SK-N-MC (cell line): ENCODE measurements around the gene ZNF740.
"Not testable (repeated sequence)": the region's sequence is repeated elsewhere in the genome, so short reads cannot be mapped to it uniquely, and the experiment has no call there.

ENCODE experiments used
- DNase-seq: peaks from one replicate; pipeline ENCODE4 v3.0.0-alpha.2; 2011; ENCODE audit warnings: low read depth, low spot score
- H3K27ac ChIP-seq: fragments of 200-600 bp; sonication (generic); 2 replicates; pipeline ENCODE4 v1.5.1; 2016; ENCODE audit warnings: mixed run types
- H3K36me3 ChIP-seq: fragments of 200-600 bp; sonication (generic); 2 replicates; pipeline ENCODE4 v1.6.1; 2017; ENCODE audit warnings: antibody characterized with exemption, low read length, mixed read lengths; ENCODE audit not compliant: insufficient read depth
- H3K4me3 ChIP-seq: fragments of 200-600 bp; sonication (generic); 2 replicates; pipeline ENCODE4 v1.5.1; 2016
- H3K9ac ChIP-seq: fragments of 200-600 bp; sonication (generic); 2 replicates; pipeline ENCODE4 v1.8.0; 2017; ENCODE audit warnings: mixed run types, mixed read lengths; ENCODE audit not compliant: insufficient read length
- H3K9me3 ChIP-seq: fragments of 200-600 bp; sonication (generic); 2 replicates; pipeline ENCODE4 v1.6.1; 2017; ENCODE audit warnings: low read depth, mild to moderate bottlenecking, antibody characterized with exemption, low read length, moderate library complexity, mixed read lengths
- EZH2 ChIP-seq: fragments of 200-600 bp; sonication (generic); IDR thresholded peaks from one replicate; pipeline ENCODE4 v1.6.1; 2017; ENCODE audit warnings: antibody characterized with exemption
- FOXP2 ChIP-seq: optimal IDR thresholded peaks from 2 replicates; pipeline ENCODE3; 2011; ENCODE audit warnings: mild to moderate bottlenecking, moderate library complexity; ENCODE audit not compliant: insufficient read depth; ENCODE audit errors: extremely low read length, control extremely low read depth
- POLR2AphosphoS5 ChIP-seq: IDR thresholded peaks from 2 replicates; pipeline ENCODE4 v1.6.1; 2012; ENCODE audit warnings: mild to moderate bottlenecking, low read depth, low read length, borderline replicate concordance

ZNF740 gene

GRCh38 chr12:53196486-53196885, 16.0 kb downstream of the ZNF740 start:
- no peak for TF ChIP-seq FOXP2
- no peak for TF ChIP-seq EZH2
- no peak for TF ChIP-seq POLR2AphosphoS5
- no peak overlapping the region for H3K4me3 ChIP-seq
- no peaks in the 10 kb centered on the region for H3K9me3 ChIP-seq
- H3K27ac ChIP-seq, result no peak overlapping the region
- H3K36me3 ChIP-seq, result no peaks in the 10 kb centered on the region
- no peak for DNase-seq
- H3K9ac ChIP-seq, result no peak overlapping the region

DNA sequence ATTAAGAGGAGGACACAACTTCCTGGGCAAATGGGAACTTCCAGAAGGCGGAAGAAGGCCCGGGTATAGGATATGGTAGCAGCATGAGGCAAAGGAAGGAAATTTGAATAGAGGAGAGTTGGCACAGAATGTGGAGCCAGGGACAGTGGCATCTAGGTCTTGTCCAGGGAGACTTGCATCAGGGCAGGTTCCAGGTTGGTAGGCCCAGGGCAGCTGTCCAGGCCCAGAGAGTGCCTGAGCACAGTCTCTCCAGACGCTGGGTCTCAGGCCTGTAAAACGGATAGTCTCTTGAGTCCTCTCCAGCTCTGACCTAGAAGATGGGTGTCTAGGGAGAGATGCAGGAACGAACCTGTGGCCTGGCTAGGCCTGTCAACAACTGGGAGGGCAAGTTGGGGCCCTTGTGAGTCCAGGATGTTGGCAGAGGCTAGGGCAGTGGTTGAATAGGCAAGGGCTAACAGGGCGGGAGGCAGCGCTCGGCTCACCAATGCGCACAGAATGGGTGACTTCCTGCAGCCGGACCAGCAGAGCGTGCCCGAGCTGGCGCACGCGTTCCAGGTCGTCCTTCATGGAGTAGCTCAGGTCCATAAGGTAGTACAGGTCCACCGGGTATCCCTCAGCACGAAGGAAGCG, 16.6 kb downstream of the ZNF740 start:
- H3K9ac ChIP-seq, result no peak overlapping the region
- no peak for DNase-seq
- H3K4me3 ChIP-seq, result no peak overlapping the region
- H3K36me3 ChIP-seq, result no peaks in the 10 kb centered on the region
- no peak overlapping the region for H3K27ac ChIP-seq
- no peak for TF ChIP-seq FOXP2
- no peak for TF ChIP-seq EZH2
- no peaks in the 10 kb centered on the region for H3K9me3 ChIP-seq

DNA sequence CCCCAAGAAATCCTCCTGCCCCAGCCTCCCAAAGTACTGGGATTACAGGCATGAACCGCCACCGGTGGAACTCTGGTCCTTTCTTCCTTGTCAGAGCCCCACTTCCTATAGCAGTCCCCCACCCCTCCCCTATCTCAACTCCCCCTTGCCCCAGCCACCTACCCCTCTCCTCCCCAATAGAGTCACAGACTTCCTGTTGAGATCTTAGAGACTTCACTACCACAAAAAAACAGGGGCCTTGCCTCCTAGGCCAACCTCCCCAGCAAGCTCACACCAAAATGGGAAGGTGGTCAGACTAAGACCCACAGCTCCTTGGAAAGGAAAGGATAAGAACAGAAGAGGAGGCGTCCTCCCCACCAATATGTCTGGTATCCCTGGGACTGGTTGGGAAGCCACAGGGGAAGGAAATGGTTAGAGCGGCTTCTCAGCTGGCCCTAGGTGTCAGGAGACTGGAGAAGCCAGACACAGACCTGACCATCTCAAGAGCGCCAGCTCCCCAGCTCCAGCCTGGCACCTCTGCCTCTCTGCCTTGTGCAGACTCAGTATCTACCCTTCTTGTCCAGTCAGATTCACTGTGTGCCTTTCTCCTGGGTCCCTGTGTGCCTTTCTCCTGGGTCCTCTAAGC, 18.1 kb downstream of the ZNF740 start:
- no peaks in the 10 kb centered on the region for H3K36me3 ChIP-seq
- TF ChIP-seq POLR2AphosphoS5 (no peak), FOXP2 (no peak), EZH2 (no peak)
- no peak overlapping the region for H3K27ac ChIP-seq
- no peak overlapping the region for H3K4me3 ChIP-seq
- no peaks in the 10 kb centered on the region for H3K9me3 ChIP-seq
- no peak overlapping the region for H3K9ac ChIP-seq
- no peak for DNase-seq

GRCh38 chr12:53199700-53200099, 19.2 kb downstream of the ZNF740 start:
- no peaks in the 10 kb centered on the region for H3K36me3 ChIP-seq
- DNase-seq, result no peak

GRCh38 chr12:53200107-53200457, 19.6 kb downstream of the ZNF740 start:
- Histone ChIP-seq H3K9ac (no peak overlapping the region), H3K4me3 (no peak overlapping the region), H3K9me3 (no peaks in the 10 kb centered on the region), H3K36me3 (no peaks in the 10 kb centered on the region), H3K27ac (no peak overlapping the region)
- no peak for DNase-seq
- TF ChIP-seq POLR2AphosphoS5 (no peak), FOXP2 (no peak)

More at GRCh38 chr12:53199700-53200099, 19.2 kb downstream of the ZNF740 start:
- Histone ChIP-seq H3K9ac (no peak overlapping the region), H3K9me3 (no peaks in the 10 kb centered on the region), H3K27ac (no peak overlapping the region), H3K4me3 (no peak overlapping the region)
- no peak for TF ChIP-seq FOXP2
- TF ChIP-seq POLR2AphosphoS5, result no peak
- TF ChIP-seq EZH2, result no peak

- DNase-seq, result no peak
- no peaks in the 10 kb centered on the region for H3K36me3 ChIP-seq
- no peaks in the 10 kb centered on the region for H3K9me3 ChIP-seq
- no peak overlapping the region for H3K27ac ChIP-seq
- H3K9ac ChIP-seq, result no peak overlapping the region
- TF ChIP-seq EZH2 (no peak), POLR2AphosphoS5 (no peak), FOXP2 (no peak)
- no peak overlapping the region for H3K4me3 ChIP-seq
Observed at GRCh38 chr12:53200458-53201176, 20.1 kb downstream of the ZNF740 start.

GRCh38 chr12:53201177-53201541, 20.6 kb downstream of the ZNF740 start:
- TF ChIP-seq FOXP2 (no peak), POLR2AphosphoS5 (no peak), EZH2 (no peak)
- H3K27ac ChIP-seq, result no peak overlapping the region
- DNase-seq, result no peak
- H3K9ac ChIP-seq, result no peak overlapping the region
- H3K36me3 ChIP-seq, result no peaks in the 10 kb centered on the region
- H3K4me3 ChIP-seq, result no peak overlapping the region
- no peaks in the 10 kb centered on the region for H3K9me3 ChIP-seq

DNA sequence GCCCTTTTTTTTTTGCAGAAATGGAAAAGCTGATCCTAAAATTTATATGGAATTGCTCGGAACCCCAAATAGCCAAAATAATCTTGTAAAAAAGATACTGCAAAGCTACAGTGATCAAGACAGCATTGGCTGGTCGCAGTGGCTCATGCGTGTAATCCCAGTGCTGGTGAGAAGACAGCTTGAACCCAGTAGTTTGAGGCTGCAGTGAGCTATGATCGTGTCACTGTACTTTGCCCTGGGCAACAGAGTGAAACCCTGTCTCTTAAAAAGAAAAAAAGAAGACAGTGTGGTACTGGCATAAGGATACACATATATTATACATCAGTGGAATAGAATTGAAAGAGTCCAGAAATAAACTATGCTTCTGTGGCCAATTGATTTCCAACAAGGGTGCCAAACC, 21.1 kb downstream of the ZNF740 start:
- no peak for DNase-seq
- TF ChIP-seq POLR2AphosphoS5 (no peak), FOXP2 (no peak), EZH2 (no peak)
- Histone ChIP-seq H3K9ac (no peak overlapping the region), H3K4me3 (no peak overlapping the region), H3K36me3 (no peaks in the 10 kb centered on the region), H3K27ac (no peak overlapping the region), H3K9me3 (no peaks in the 10 kb centered on the region)

DNA sequence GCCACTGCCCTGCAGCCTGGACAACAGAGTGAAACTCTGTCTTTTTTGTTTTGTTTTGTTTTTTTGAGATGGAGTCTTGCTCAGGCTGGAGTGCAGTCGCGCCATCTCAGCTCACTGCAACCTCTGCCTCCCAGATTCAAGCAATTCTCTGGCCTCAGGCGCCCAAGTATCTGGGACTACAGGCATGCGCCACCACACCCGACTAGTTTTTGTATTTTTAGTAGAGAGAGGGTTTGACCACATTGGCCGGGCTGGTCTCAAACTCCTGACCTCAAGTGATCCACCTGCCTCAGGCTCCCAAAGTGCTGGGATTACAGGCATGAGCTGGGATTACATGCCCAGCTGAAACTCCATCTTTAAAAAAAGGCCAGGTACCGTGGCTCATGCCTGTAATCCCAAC, 21.8 kb downstream of the ZNF740 start:
- not testable (repeated sequence) for H3K4me3 ChIP-seq, H3K9ac ChIP-seq, H3K36me3 ChIP-seq, H3K9me3 ChIP-seq, H3K27ac ChIP-seq, DNase-seq
